Measurements from ENCODE around the gene KIF13A.

Gene KIF13A

DNA sequence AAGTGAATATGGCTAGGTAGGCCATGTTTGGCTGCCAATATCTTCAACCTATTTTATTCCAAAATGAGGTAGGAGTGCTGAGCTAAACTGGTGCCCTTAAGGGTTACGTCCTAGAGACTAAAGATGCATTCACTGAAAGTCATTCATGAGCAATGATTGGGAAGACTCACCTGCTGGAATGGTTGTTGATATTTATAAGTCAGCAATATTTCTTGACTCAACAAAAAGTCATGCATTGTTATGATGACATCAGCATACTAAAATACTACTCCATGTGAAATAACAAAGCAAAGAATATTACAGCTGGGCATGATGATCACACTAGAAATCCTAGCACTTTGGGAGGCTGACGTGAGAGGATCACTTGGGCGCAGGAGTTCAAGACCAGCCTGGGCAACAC lies 263.1 kb downstream of the KIF13A start:
- Mint-ChIP-seq H3K9me3 (no peaks in the 10 kb centered on the region), H3K4me3 (no peak overlapping the region), H3K27ac (no peak overlapping the region), H3K27me3 (no peaks in the 10 kb centered on the region), H3K36me3 (no peaks in the 10 kb centered on the region), H3K4me1 (no peaks in the 10 kb centered on the region)

DNA sequence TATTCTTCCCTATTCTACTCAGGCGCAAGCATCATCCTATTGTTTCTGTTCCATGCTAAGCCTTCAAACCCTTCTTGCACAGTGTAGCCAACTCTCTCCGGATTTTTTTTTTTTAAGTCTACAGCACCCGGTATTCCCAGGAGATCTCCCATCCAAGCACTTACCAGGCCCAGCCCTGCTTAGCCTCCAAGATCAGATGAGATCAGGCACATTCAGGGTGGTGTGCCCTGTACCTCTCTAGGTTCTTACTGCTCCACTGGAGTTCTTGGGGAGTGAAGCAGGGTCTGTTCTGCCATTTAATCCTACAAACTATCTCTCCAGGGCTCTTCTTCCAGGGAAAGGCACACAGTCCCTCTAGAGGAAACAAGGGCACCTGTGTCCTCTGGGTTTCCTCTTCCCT lies 265.8 kb downstream of the KIF13A start:
- H3K4me1 Mint-ChIP-seq, result no peaks in the 10 kb centered on the region
- H3K9me3 Mint-ChIP-seq, result no peaks in the 10 kb centered on the region
- no peak overlapping the region for H3K4me3 Mint-ChIP-seq
- H3K27ac Mint-ChIP-seq, result no peak overlapping the region
- no peaks in the 10 kb centered on the region for H3K36me3 Mint-ChIP-seq
- no peaks in the 10 kb centered on the region for H3K27me3 Mint-ChIP-seq

DNA sequence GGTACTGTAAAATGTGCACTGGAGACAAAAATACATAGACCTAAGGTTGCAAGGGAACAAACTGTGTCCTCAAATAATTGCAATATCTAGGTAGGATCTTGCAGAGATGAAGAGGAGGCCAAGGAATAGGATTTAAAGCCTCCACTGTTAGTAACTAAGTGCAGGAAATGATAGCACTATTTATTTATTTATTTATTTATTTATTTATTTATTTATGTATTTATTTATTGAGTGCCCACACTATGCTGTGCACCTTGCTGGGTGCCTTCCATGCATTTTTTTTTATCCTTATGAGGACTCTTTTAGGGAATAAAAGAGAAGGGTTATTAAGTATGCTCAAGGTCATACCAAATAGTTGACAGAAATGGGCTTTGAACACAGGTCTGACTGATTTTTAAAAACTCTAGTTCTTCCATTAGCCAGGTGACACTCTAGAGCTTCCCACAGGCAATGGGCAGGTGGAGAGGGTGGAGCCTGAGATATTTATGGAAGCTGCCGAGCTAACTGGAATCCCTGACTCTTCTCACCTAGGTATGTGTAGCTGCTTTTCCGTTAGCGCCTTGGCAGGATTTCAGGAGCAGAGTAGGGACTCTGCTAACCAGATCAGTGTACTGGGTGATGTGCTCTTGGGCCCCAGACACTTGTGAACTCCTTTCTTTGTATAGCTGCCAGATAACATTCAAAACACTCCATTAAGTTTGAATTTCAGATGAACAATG lies 268.0 kb downstream of the KIF13A start:
- H3K27ac Mint-ChIP-seq, result no peak overlapping the region
- H3K36me3 Mint-ChIP-seq, result no peaks in the 10 kb centered on the region
- no peaks in the 10 kb centered on the region for H3K9me3 Mint-ChIP-seq
- no peaks in the 10 kb centered on the region for H3K27me3 Mint-ChIP-seq
- H3K4me1 Mint-ChIP-seq, result peaks cover 9% of the 10 kb centered on the region
- no peak overlapping the region for H3K4me3 Mint-ChIP-seq

DNA sequence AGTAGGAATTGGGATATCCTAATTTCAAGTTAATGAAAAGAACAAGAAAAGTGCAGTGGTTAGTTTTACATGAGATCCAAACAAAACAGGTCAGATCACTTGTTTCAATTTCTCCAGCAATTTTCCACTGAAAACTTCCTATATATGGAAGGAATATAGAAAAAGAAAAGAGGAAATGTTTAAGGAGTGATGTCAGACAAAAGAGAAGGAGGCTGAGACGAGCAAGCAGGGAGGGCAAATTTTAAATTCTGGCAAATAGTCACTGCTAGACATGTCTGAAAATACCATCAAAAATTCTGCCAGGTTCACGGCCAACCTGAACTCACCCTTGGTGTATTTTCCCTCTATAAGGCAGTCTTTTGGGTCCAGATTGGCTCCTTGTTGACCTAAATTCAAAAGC lies 271.2 kb downstream of the KIF13A start:
- Mint-ChIP-seq H3K27ac (peak overlapping the region; percentile 32), H3K4me1 (peaks cover 9% of the 10 kb centered on the region), H3K4me3 (no peak overlapping the region), H3K9me3 (no peaks in the 10 kb centered on the region), H3K27me3 (no peaks in the 10 kb centered on the region), H3K36me3 (no peaks in the 10 kb centered on the region)

DNA sequence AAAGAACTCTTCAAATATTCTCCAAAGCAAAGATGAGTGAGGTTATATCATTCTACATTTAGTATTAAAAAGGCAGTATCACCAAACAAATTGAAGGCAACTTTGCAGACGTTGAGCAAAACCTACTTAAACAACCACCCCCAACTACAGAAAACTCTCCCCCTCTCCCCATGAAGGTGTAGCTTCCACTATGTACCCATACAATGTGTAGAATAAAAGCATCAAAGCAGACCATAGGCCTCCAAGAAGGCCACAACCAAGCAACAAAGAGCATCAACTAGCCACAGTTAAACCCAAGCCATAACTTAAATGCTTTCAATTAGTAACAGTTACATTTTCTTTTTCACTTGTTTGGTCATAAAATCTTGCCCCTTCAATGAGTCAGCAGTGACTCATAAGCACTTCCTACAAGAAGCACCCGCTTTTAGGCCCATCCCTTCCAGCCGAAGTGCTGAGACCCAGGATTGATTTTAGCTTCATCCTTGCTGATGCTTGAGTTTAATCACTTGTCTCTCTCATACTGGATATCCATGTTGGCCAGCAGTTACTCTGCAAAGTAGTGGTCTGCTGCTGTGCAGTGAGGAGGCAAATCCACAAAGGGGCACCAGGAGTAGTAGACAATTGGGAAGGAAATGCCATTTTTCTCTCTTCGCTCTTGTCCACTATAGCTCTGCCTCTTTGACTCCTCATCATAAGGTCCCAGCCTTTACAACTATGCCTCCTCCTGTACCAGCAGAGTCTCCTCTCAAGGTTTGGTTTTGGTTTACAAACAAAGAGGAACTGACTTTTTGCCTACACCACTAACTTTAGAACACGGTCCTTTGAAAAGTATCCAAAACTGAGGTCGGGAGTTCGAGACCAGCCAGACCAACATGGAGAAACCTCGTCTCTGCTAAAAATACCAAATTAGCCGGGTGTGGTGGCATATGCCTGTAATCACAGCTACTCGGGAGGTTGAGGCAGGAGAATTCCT lies 272.3 kb downstream of the KIF13A start:
- Mint-ChIP-seq H3K9me3 (no peaks in the 10 kb centered on the region), H3K27me3 (no peaks in the 10 kb centered on the region), H3K36me3 (no peaks in the 10 kb centered on the region), H3K4me1 (peaks cover 9% of the 10 kb centered on the region), H3K4me3 (peak overlapping the region; percentile 8), H3K27ac (peak overlapping the region; percentile 69)

DNA sequence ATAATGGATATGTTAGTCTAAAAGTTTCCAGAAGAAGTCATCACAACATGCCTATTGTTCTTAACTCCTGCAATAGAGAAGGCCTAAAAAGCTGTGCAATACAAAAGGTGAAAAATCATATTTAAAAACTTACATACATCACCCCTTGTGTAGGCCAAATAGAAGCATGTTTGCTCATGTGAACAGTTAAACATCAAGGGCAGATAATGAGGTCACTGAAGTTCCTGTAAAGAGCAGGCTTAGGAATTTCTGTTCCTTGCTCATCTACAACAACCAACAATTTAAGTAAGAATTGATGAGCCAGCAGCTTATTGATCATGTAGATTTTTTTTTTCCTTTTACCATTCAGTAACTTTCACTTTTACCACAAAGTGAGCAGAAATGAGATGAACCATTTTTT lies 273.3 kb downstream of the KIF13A start:
- Mint-ChIP-seq H3K4me3 (no peak overlapping the region), H3K9me3 (no peaks in the 10 kb centered on the region), H3K27ac (no peak overlapping the region), H3K36me3 (peaks cover 1% of the 10 kb centered on the region), H3K4me1 (peaks cover 9% of the 10 kb centered on the region), H3K27me3 (no peaks in the 10 kb centered on the region)

DNA sequence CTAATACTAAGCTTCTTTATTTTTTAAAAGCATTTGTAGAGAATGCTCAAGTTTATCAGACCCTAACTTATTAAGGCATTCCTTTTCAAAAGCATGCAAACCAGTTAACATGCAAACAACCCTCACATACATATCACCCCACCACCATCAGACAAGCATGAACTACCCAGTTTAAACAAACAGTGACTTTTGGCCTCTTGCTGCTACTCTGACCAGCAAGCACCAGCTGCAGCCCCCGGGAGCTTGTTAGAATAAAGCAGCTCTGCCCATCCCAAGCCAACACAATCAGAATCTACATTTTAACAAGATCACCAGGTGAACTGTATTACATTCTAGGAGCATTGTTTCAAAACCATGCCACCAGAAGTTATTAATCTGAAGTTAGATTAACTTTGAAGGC lies 274.9 kb downstream of the KIF13A start:
- Mint-ChIP-seq H3K4me1 (peaks cover 12% of the 10 kb centered on the region), H3K27me3 (no peaks in the 10 kb centered on the region), H3K4me3 (no peak overlapping the region), H3K27ac (no peak overlapping the region), H3K36me3 (peaks cover 10% of the 10 kb centered on the region), H3K9me3 (no peaks in the 10 kb centered on the region)

DNA sequence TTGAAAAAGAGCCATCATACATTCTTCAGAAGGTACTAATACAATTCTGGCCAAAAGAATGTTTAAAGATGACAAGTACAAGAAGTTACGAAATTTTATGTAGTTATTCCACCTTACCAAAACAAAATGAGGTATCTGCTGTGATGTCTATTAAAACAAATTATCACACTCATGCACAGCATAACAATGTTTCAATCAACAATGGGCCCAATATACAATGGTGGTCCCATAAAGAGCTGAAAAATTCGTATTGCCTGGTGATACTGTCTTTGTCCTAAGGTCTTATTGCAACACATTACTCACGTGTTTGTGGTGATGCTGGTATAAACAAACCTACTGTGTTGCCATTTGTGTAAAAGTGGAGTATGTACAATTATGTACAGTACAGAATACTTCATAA lies 277.1 kb downstream of the KIF13A start:
- Mint-ChIP-seq H3K9me3 (no peaks in the 10 kb centered on the region), H3K4me1 (peaks cover 20% of the 10 kb centered on the region), H3K36me3 (peaks cover 16% of the 10 kb centered on the region), H3K4me3 (no peak overlapping the region), H3K27me3 (no peaks in the 10 kb centered on the region), H3K27ac (no peak overlapping the region)

DNA sequence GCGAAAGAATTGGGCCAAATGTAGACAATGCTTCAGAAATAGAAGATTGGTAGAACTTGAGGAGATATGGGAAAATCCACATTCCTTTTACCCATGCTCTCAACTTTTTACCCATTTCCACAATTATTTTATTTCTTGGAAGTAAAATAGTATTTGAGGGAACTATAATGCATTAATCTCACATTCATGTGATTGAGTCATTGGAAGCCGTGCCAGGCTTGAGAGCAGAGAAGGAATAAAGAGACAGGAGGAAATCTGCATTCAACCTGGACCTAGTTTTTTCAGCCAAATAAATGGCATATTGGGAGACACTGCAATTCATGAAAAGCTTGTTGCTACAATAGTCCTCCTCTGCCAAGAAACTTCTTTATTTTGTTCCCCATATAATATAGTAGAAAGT lies 278.0 kb downstream of the KIF13A start:
- H3K4me3 Mint-ChIP-seq, result no peak overlapping the region
- peaks cover 13% of the 10 kb centered on the region for H3K4me1 Mint-ChIP-seq
- H3K27me3 Mint-ChIP-seq, result no peaks in the 10 kb centered on the region
- no peak overlapping the region for H3K27ac Mint-ChIP-seq
- H3K36me3 Mint-ChIP-seq, result peaks cover 16% of the 10 kb centered on the region
- no peaks in the 10 kb centered on the region for H3K9me3 Mint-ChIP-seq
